Activated CD8-positive, alpha-beta memory T cell treated with anti-CD3 and anti-CD28 coated beads for 1 hour (primary cell): ENCODE measurements around the gene ORM1.

ENCODE experiments used
- DNase-seq, 2 donors: peaks; one replicate each; pipeline ENCODE4 v3.0.0-alpha.2; 2020; ENCODE audit warnings: low read depth in 1 of 2; ENCODE audit errors: extremely low read depth in 1 of 2

The ORM1 gene

GRCh38 chr9:114287001-114287762 lies 35.7 kb upstream of the ORM1 start:
- no peak for DNase-seq

- no peak for DNase-seq
These were observed 35.1 kb upstream of the ORM1 start for GRCh38 chr9:114287763-114288192.

DNA sequence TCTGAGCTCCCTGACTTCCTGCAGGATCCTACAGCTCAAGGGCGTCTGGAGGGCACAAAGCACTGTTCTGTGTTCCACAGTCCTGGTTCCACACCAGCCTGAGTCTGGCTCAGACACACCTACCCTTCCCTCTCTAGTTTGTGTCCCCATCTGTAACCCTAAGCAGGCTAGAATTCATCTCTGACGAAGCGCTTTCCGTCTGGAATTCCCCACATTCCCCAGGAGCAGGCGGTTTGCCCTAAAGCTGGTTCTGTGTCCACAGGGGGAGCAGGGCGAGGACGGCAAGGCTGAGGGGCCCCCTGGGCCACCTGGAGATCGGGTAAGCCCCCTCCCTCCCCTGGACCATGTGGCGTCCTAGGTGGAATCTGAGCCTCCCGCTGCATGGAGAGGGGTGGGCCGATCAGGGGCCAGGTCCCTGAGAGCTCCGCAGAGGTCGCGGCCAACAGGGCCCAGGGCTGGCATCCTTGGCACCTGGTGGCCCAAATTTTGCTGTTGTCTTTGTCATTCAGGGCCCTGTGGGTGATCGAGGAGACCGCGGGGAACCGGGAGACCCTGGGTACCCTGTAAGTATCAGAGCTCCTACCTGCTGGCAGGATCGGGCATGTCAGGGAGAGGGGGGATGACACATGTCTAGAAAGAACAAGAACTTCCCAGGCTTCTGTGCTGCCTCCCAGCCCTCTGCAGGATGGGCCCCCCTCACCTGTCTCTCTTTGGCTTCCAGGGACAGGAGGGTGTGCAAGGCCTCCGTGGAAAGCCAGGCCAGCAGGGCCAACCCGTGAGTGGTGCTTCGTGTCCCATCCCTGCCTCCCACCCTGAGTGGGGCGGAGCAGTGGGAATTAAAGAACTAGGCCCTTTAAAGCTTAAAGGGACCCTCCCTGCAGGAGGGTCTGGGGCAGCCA lies 34.5 kb upstream of the ORM1 start:
- DNase-seq = no peak

GRCh38 chr9:114289106-114289505 lies 33.8 kb upstream of the ORM1 start:
- DNase-seq = no peak

DNA sequence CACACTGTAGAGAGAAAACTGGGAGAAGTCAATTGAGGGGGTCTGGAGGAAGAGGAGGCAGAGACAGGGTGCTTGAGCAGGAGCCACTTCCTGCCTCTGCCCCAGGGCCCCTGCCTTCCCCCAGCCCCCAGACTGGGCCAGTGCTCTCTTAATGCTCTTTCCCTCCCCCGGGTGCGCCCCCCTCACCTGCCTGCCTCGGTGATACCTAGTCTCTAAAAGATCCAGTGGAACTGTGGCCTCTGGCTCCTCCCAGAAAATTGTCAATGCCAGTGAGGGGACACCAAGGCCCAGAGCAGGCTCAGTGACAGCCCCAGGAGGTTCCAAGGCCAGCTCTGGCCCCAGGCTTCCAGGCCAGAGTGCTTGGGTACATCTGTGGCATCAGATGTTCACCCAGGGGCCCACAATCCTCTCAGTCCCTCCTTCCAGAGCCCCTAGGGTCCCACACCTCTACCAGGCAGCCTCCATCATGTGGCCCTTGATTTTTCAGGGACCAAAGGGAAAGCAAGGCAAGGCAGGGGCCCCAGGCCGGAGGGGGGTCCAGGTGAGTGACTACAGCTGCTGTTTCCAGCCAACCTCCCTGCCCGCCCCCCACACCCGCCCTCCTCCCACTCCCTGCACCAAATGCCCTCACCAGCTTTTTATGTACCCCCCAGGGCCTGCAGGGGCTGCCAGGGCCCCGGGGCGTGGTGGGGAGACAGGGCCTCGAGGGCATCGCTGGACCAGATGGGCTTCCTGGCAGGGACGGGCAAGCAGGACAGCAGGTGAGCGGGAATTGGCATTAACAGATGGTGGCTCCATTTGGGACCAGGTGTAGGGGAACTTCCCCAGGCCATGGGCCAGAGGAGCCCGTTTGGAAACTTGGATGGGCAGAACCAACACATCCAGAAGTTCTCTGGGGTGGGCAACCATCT lies 33.1 kb upstream of the ORM1 start:
- no peak for DNase-seq

DNA sequence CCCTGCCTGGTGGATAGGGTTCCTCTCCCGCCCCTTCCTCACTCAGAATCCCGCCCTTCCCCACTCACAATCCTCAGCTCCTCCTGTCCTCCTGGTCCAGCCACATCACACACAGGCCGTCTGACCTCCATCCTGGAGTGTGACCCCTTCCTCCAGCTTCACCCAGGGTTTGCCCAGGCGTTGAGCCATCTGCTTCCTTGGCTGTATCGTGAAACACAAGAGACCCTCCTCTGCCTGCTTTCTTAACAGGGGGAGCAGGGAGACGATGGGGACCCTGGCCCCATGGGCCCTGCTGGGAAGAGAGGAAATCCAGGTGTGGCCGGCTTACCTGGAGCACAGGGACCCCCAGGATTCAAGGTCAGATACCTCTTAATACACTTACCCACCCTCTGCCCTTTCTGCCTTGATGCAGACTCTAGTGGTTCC lies 32.3 kb upstream of the ORM1 start:
- DNase-seq = no peak

DNA sequence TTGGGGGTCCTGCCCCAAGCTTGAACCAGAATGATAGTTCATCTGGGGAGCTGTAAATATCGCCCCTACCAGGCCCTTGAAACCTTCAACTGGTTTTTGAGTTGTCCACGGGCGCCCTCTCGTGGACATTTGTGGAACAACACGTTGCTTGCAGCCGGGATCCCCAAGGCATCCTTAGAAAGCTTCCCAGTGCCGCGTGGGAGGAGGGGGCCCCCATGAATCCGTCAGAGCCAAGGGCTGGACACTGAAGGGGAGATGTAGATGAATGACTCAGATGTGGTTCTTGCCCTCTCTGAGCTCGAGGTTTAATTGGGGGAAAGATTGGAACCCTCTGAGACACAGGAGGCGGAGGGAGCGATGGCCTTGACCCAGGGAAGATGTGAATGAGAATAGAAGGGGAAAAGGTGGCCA lies 31.8 kb upstream of the ORM1 start:
- DNase-seq = peak; percentile 27 to 62

DNA sequence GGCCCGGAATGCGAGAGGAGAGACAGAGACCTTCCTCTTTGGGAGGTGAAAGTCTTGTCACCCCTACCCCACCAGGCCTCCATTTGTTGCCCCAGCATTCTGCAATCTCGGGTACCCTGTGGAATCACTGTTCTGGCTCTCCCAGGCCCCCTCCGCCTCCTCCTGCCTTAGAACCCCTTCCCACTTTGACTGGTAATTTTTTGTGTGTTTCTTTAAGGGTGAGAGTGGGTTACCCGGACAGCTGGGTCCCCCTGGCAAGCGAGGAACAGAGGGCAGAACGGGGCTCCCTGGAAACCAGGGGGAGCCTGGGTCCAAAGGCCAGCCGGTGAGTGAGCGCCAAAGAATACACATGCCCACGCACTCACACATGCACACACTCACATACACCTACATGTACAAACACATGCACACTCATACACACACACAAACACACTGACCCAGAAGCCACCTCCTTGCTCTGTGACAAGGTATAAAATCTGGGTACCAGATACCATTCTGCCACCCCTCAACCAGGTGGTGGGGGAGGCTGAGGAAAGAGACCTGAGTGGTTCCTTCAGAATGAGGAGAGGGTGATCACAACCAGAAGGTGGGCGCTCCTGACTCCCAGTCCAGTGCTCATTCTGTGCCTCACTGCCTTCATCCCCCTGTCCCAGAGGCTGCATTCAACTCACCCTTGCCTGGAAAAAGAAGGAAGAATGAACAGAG lies 30.9 kb upstream of the ORM1 start:
- DNase-seq = no peak

DNA sequence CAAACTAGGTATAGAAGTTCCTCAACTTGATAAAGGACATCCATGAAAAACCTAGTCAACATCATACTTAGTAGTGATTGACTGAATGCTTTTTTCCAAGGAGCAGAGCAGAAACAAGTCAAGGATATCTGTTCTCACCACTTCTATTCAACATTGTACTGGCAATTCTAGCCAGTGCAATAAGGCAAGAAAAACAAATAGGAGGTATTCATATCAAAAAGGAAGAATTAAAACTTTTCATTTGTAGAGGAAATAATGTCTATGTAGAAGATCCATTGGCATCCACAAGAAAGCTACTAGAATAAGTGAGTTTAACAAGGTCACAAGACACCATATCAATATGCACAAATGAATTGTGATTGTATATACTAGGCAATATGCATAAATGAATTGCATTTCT lies 28.2 kb upstream of the ORM1 start:
- DNase-seq = no peak

DNA sequence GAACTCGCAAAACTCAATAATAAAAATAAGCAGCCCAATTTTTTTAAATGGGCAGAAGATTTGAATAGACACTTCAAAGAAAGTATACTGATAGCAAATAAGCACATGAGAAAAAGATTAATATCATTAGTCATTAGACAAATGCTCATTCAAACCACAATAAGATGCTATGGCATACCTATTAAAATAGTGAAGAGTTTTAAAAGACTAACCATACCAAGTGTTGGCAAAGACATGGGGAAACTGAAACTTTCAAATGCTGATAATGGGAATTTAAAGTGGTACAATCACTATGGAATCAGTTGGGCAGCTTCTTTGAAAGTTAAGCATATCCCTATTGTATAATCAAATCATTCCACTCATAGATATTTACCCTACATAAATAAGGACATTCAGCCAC lies 26.6 kb upstream of the ORM1 start:
- no peak for DNase-seq

DNA sequence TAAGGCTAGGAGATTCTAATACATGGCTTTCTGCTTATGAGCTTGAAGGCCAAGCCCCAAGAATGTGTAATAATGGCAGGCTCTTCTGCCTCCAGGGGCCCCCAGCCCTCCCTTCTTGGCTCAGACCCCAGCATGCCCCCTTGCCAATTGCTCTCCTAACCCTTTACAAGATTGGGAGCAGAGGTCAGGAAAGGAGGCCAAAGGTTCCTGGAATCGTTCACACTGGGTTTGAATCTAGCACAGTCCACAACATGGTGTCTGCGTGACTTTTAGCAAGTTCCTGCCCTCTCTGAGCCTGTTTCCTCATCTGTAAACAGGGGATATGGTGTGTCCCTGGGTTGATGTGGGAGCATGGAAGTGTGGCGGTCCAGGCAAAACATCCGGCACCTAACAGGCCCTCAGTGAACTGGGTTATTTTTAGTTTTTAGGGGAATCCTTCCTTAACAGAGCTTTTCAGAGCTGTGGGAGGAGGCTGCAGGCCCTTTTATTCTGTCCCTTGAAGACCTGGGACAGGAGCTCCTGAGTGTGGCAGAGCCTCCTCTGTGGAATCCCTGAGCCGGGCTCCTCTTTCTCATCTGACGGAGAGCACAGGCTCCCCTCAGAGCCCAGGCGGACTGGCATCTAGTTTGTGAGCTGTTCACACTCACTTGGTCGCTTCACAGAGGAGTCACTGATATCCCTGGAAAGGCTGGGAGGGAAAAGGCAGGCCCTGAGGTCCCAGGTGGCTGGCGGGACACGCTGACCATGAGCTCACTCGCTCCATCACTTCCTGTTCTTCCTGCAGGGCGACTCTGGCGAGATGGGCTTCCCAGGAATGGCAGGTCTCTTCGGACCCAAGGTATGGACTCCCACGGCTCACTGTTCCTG lies 23.4 kb upstream of the ORM1 start:
- no peak for DNase-seq

GRCh38 chr9:114300153-114300845 lies 22.6 kb upstream of the ORM1 start:
- DNase-seq = no peak

DNA sequence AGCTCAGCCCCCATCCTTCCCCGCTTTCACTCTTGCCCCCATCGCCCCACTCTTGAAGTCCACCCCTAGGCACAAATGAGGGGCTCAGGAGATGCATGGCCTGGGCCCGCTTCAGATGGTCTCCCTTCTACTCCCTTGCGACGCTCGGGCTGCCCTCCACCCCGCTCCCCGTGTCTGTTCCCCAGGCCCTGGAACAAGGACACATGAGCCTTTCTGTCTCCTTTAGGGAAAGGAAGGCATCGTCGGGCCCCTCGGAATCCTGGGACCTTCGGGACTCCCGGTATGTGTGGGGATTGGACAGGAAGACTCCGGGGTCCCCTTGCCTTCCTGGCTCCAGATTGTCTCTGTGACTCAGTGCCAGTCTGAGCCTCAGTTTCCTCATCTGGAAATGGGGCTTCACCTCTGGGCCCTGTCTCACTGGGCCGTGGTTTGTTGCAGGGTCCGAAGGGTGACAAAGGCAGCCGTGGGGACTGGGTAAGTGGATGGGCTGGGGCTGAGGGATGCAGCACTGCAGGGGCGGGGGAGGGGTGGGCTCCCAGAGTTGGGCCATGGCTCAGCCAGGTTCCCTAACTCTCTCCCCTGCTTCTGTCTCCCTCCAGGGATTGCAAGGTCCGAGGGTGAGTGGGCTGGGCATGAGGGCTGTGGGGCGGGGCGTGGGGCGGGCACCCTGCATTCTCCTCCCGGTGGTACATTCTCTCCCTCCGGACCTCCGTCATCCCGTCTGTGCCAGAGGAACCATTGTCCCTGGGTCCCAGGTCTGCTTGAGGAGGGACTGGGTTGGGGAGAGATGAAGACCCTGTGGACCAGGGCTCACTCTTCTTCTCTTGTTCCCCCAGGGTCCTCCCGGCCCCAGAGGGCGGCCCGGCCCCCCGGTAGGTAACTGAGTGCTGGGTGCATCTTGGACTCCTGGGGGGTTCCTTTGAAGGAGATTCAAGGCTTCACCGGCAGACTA lies 21.8 kb upstream of the ORM1 start:
- DNase-seq = no peak

DNA sequence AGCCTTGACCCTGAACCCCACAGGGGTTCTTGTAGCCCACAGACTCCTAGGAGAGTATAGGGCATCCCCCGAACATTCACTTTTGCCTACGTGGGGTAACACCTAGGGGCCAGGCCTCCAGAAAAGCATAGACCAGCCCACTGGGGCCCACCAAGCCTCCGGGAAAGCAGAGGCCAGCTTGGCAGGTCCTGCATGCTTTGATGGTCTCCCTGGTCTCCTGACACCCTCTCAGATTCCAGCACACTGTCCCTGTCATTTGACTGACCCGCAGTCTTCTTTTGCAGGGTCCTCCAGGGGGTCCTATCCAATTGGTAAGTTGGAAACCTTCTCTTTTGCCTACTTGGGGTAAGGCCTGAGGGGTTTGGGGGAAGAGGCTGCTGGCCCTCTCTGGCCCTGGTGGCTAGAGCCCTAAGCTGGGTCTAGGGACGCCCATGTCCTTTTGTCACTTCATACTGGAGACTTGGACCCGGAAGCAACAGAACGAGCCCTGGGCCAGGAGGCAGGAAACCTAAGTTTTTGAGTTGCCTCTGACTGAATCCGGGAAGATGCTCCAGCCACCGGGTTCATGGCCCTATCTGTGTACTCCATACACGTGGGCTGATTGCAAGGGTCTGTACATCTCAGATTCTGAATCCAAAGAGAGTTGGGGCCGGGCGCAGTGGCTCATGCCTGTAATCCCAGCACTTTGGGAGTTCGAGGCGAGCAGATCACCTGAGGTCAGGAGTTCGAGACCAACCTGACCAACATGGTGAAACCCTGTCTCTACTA lies 20.9 kb upstream of the ORM1 start:
- no peak for DNase-seq

GRCh38 chr9:114302727-114303126 lies 20.2 kb upstream of the ORM1 start:
- no peak for DNase-seq

DNA sequence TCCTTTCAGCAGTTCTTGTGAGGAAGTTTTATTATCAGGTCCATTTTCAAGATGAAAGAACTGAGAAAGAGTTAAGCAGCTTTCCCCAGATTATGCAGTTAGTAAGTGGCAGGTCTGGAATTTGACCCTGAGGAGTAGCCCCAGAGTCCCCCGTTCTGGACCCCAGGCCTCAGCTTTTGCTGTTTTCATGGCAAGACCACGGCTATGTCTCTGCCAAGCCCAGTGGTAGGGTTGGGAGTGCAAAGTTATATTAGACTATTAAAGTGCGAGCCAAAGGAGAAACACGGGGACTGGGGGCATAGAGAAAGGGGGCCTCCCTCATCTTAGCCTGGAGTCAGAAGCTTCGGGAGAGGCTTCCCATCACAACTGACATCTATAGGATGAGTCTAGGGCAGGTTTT lies 19.3 kb upstream of the ORM1 start:
- no peak for DNase-seq

DNA sequence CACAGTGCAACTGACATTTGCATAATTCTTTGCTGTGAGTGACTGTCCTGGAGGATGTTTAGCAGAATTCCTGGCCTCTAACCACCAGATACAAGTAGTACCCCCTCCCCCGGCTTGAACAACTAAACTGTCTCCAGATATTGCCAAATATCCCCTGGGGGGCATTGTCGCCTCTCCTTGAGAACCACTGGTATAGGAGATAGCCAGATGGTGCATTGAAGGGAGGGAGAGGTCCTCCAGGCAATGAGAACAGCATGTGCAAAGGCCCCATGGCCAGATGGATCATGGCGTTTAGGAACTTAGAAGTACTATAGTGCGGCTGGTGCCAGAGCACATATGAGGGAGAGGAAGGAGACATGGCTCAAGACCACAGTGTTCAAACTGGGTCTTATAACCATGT lies 18.9 kb upstream of the ORM1 start:
- DNase-seq = no peak
